Activated T-cell treated with anti-CD3 and anti-CD28 coated beads, Interleukin-2, amount 50 U/mL, for 4 hours (primary cell): Measurements from ENCODE around the gene NRP1. TPM values are rescaled to one million over a fixed set of nuclear protein-coding genes. Genes with fewer than 3 reads are reported as not detected.

Experiments used
- ATAC-seq, 2 donors: fragments of 200-7000 bp; cut with Tn5 transposase; one replicate each; pipeline ENCODE4 v1.10.0; 2021
- DNase-seq: peaks from one replicate; pipeline ENCODE4 v3.0.0-alpha.2; 2020
- H3K27me3 Mint-ChIP-seq: one replicate; pipeline ENCODE4 v1.8.0; 2021; ENCODE audit warnings: low read depth, mixed read lengths
- H3K36me3 Mint-ChIP-seq: one replicate; pipeline ENCODE4 v1.8.0; 2022; ENCODE audit warnings: mixed read lengths; ENCODE audit not compliant: insufficient read depth
- H3K4me1 Mint-ChIP-seq: one replicate; pipeline ENCODE4 v1.8.0; 2021; ENCODE audit warnings: low read depth, mixed read lengths
- H3K4me3 Mint-ChIP-seq: one replicate; pipeline ENCODE4 v1.8.0; 2021; ENCODE audit warnings: mild to moderate bottlenecking, moderate library complexity, mixed read lengths
- H3K9me3 Mint-ChIP-seq: one replicate; pipeline ENCODE4 v1.8.0; 2021; ENCODE audit warnings: mixed read lengths
- total RNA-seq, 3 donors: library from RNA; stranded (reverse); gene quantifications; one replicate each; pipeline ENCODE4 v1.2.1, GENCODE V29; 2021

The NRP1 gene
- total RNA-seq, 3 donors from 2014 or later = 3.5 to 4.5 (median 4.0) TPM

GRCh38 chr10:33244354-33244967 lies 90.0 kb downstream of the NRP1 start:
- peaks cover 37% of the 10 kb centered on the region for H3K4me1 Mint-ChIP-seq
- no peaks in the 10 kb centered on the region for H3K36me3 Mint-ChIP-seq
- ATAC-seq (no peak), DNase-seq (no peak)
- no peak overlapping the region for H3K4me3 Mint-ChIP-seq
- H3K27me3 Mint-ChIP-seq = no peaks in the 10 kb centered on the region
- no peaks in the 10 kb centered on the region for H3K9me3 Mint-ChIP-seq

GRCh38 chr10:33243703-33244102 lies 90.8 kb downstream of the NRP1 start:
- H3K36me3 Mint-ChIP-seq = no peaks in the 10 kb centered on the region
- no peaks in the 10 kb centered on the region for H3K9me3 Mint-ChIP-seq
- no peak for DNase-seq
- no peak for ATAC-seq
- no peaks in the 10 kb centered on the region for H3K27me3 Mint-ChIP-seq
- peaks cover 30% of the 10 kb centered on the region for H3K4me1 Mint-ChIP-seq
- no peak overlapping the region for H3K4me3 Mint-ChIP-seq

GRCh38 chr10:33242931-33243330 lies 91.5 kb downstream of the NRP1 start:
- no peak for DNase-seq
- no peak for ATAC-seq
- Mint-ChIP-seq H3K4me1 (peaks cover 22% of the 10 kb centered on the region), H3K4me3 (no peak overlapping the region), H3K36me3 (no peaks in the 10 kb centered on the region), H3K9me3 (no peaks in the 10 kb centered on the region), H3K27me3 (no peaks in the 10 kb centered on the region)

DNA sequence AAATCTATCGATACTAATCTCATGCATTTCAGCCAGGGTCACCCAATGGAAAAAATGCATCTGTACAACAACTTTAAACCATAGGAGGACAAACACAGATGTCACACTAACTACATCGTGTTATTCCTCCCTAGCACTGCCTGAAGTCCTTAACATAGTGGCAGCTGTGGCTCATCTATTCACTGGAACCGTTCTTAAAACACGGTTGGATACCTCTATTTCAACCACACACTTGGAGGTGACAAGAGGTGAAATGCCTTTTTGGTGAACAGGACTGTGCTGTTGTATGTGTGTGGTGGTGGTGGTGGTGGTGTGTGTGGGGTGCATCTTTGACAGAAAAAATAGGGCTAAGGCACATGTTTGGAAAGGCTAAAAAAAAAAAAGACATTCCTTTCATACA lies 93.1 kb downstream of the NRP1 start:
- Mint-ChIP-seq H3K27me3 (peaks cover 1% of the 10 kb centered on the region), H3K36me3 (no peaks in the 10 kb centered on the region), H3K4me3 (no peak overlapping the region), H3K4me1 (peaks cover 12% of the 10 kb centered on the region), H3K9me3 (no peaks in the 10 kb centered on the region)
- ATAC-seq (no peak), DNase-seq (no peak)

- no peaks in the 10 kb centered on the region for H3K36me3 Mint-ChIP-seq
- DNase-seq (no peak), ATAC-seq (no peak)
- H3K4me1 Mint-ChIP-seq = peaks cover 12% of the 10 kb centered on the region
- H3K4me3 Mint-ChIP-seq = no peak overlapping the region
- H3K9me3 Mint-ChIP-seq = no peaks in the 10 kb centered on the region
- H3K27me3 Mint-ChIP-seq = peaks cover 1% of the 10 kb centered on the region
Observed at GRCh38 chr10:33240931-33241330, 93.5 kb downstream of the NRP1 start.

DNA sequence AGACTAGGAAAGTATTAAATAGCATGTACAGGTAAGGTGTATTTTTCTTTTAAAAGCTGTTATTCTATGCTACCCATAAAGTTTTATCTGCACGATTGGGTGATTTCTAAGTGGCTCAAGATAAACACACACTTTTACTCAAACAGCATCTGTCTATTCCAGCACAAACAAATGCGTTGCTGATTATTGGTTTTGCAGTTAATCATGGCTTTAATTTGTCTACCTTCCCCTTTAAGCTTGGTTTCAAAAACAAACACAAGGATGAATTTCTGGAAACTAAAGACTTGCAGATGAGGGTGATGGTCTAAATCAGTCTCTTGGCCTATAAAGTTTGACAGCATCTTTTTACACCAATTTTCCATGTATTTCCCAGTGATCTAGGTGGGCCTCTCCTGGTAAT lies 94.2 kb downstream of the NRP1 start:
- Mint-ChIP-seq H3K4me1 (peaks cover 8% of the 10 kb centered on the region), H3K4me3 (no peak overlapping the region), H3K36me3 (no peaks in the 10 kb centered on the region), H3K27me3 (peaks cover 1% of the 10 kb centered on the region), H3K9me3 (no peaks in the 10 kb centered on the region)
- no peak for DNase-seq
- ATAC-seq = no peak

- Mint-ChIP-seq H3K4me3 (no peak overlapping the region), H3K36me3 (no peaks in the 10 kb centered on the region), H3K27me3 (peaks cover 1% of the 10 kb centered on the region), H3K9me3 (no peaks in the 10 kb centered on the region), H3K4me1 (peaks cover 1% of the 10 kb centered on the region)
- ATAC-seq (no peak), DNase-seq (no peak)
Observed at GRCh38 chr10:33239257-33239656, 95.2 kb downstream of the NRP1 start.

- Mint-ChIP-seq H3K36me3 (no peaks in the 10 kb centered on the region), H3K4me1 (no peaks in the 10 kb centered on the region), H3K27me3 (peaks cover 1% of the 10 kb centered on the region), H3K4me3 (no peak overlapping the region), H3K9me3 (no peaks in the 10 kb centered on the region)
- ATAC-seq (no peak), DNase-seq (no peak)
Observed at GRCh38 chr10:33238643-33239042, 95.8 kb downstream of the NRP1 start.

DNA sequence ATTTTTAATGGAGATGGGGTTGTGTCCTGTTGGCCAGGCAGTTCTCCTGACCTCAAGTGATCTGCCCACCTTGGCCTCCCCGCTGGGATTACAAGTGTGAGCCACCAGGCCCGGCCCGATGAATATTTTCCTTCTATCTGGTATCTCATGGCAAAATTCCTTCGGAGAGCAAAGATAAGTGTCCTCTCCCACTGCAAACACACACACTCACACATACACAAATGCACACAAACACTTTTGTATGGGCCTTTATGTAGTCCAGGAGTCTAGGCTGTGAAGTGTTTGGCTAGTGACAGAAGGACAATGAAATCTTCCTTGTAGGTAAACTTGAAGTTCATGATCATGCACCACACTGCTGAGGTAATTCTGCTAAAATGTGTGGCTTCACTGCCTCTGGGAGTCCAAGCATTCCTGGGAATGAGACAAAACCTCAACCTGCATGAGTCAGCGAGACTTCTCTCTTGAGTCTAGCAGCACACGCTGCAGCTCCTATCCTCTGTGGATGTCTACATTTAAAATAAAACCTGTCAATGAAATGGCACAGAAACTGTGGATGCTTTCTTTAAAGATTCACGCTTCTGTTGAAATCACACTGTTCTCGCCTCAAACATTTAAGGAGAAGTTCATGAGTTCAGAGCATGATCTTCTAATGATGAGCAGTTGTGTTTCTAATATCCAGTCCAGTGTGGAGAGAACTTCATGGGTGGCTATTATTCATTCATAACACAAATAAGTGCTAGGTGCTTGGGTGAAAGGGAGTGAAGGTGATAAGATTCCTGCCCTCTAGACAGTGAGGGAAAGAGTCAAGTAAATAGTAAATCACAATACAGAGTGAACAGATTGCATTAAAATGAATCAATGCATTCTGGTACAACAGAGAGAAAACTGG lies 96.5 kb downstream of the NRP1 start:
- no peaks in the 10 kb centered on the region for H3K4me1 Mint-ChIP-seq
- ATAC-seq = no peak
- no peak overlapping the region for H3K4me3 Mint-ChIP-seq
- peaks cover 1% of the 10 kb centered on the region for H3K27me3 Mint-ChIP-seq
- no peaks in the 10 kb centered on the region for H3K9me3 Mint-ChIP-seq
- no peaks in the 10 kb centered on the region for H3K36me3 Mint-ChIP-seq
- DNase-seq = no peak

- Mint-ChIP-seq H3K4me3 (no peak overlapping the region), H3K4me1 (no peaks in the 10 kb centered on the region), H3K36me3 (no peaks in the 10 kb centered on the region), H3K9me3 (no peaks in the 10 kb centered on the region), H3K27me3 (peaks cover 3% of the 10 kb centered on the region)
- ATAC-seq = no peak
- DNase-seq = no peak
Observed at GRCh38 chr10:33236916-33237315, 97.6 kb downstream of the NRP1 start.

- ATAC-seq (no peak), DNase-seq (no peak)
- Mint-ChIP-seq H3K27me3 (peaks cover 3% of the 10 kb centered on the region), H3K4me3 (no peak overlapping the region), H3K36me3 (no peaks in the 10 kb centered on the region), H3K4me1 (no peaks in the 10 kb centered on the region), H3K9me3 (no peaks in the 10 kb centered on the region)
Observed at GRCh38 chr10:33235951-33236350, 98.5 kb downstream of the NRP1 start.

GRCh38 chr10:33235251-33235884 lies 99.1 kb downstream of the NRP1 start:
- Mint-ChIP-seq H3K4me1 (no peaks in the 10 kb centered on the region), H3K27me3 (peaks cover 3% of the 10 kb centered on the region), H3K9me3 (no peaks in the 10 kb centered on the region), H3K36me3 (no peaks in the 10 kb centered on the region), H3K4me3 (no peak overlapping the region)
- ATAC-seq (no peak), DNase-seq (no peak)

GRCh38 chr10:33234831-33235237 lies 99.6 kb downstream of the NRP1 start:
- DNase-seq (no peak), ATAC-seq (no peak)
- Mint-ChIP-seq H3K9me3 (no peaks in the 10 kb centered on the region), H3K27me3 (peaks cover 3% of the 10 kb centered on the region), H3K4me1 (no peaks in the 10 kb centered on the region), H3K4me3 (no peak overlapping the region), H3K36me3 (no peaks in the 10 kb centered on the region)

- no peak for ATAC-seq
- Mint-ChIP-seq H3K4me3 (no peak overlapping the region), H3K36me3 (no peaks in the 10 kb centered on the region), H3K9me3 (no peaks in the 10 kb centered on the region), H3K4me1 (no peaks in the 10 kb centered on the region), H3K27me3 (peaks cover 3% of the 10 kb centered on the region)
- DNase-seq = no peak
Observed at GRCh38 chr10:33233635-33234034, 100.8 kb downstream of the NRP1 start.

DNA sequence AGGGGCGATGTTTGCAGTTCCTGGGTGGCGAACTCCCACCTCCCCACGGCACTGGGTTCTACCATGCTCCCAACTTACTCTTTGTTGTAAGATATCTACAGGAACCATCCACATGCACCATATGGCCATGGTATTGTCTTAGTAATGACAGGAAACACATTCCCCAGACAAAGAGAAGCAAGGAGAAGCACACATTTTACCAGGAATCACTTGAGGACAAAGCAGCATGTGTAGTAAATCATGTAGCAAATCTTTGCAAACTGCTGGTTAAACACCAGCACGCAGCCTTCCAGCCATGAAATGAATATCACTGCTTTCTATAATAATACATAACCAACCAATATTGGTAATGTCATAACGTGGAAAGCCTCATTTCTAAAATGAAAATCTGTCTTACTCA lies 101.2 kb downstream of the NRP1 start:
- H3K36me3 Mint-ChIP-seq = no peaks in the 10 kb centered on the region
- no peak for ATAC-seq
- no peaks in the 10 kb centered on the region for H3K4me1 Mint-ChIP-seq
- no peak for DNase-seq
- H3K9me3 Mint-ChIP-seq = no peaks in the 10 kb centered on the region
- no peak overlapping the region for H3K4me3 Mint-ChIP-seq
- peaks cover 3% of the 10 kb centered on the region for H3K27me3 Mint-ChIP-seq
